ENCODE measurements around the gene NT5C3B. TPM values are rescaled to one million over a fixed set of nuclear protein-coding genes. Genes with fewer than 3 reads are reported as not detected.
"Not testable (repeated sequence)": the region's sequence is repeated elsewhere in the genome, so short reads cannot be mapped to it uniquely, and the experiment has no call there.

Gene NT5C3B
- total RNA-seq, 1 donor from 2014 or later: 36.7 TPM

- Histone ChIP-seq H3K4me3 (no peak overlapping the region), H3K9me3 (no peaks in the 10 kb centered on the region), H3K27me3 (no peaks in the 10 kb centered on the region), H3K4me1 (peaks cover 10 to 33% of the 10 kb centered on the region in 2 donors), H3K27ac (peak overlapping the region; percentile 77 to 78), H3K36me3 (no peaks in the 10 kb centered on the region)
- intact Hi-C loops (cut with DNase I): no loop called here
- no peak for TF ChIP-seq CTCF (IDR thresholded peaks at IDR 0.05)
- no peak for DNase-seq (ENCODE audit: low spot score in 2 of 2)
Measured at GRCh38 chr17:41777574-41778188, 58.4 kb downstream of the NT5C3B start.

GRCh38 chr17:41777157-41777573, 58.9 kb downstream of the NT5C3B start:
- H3K27me3 ChIP-seq: no peaks in the 10 kb centered on the region
- no peak overlapping the region for H3K4me3 ChIP-seq
- H3K27ac ChIP-seq: peak overlapping the region; percentile 77 to 78
- TF ChIP-seq CTCF (IDR thresholded peaks at IDR 0.05): peak in 2 of 3 experiments; percentile 20 to 43
- no peaks in the 10 kb centered on the region for H3K9me3 ChIP-seq
- intact Hi-C loops (cut with DNase I): no loop called here
- DNase-seq (ENCODE audit: low spot score in 2 of 2): no peak
- peaks cover 10 to 28% of the 10 kb centered on the region in 2 donors for H3K4me1 ChIP-seq
- H3K36me3 ChIP-seq: no peaks in the 10 kb centered on the region

GRCh38 chr17:41776262-41776900, 59.7 kb downstream of the NT5C3B start:
- H3K27me3 ChIP-seq; DNase-seq (ENCODE audit: low spot score in 2 of 2); H3K4me3 ChIP-seq; H3K36me3 ChIP-seq; H3K27ac ChIP-seq; intact Hi-C loops (cut with DNase I); H3K9me3 ChIP-seq: not testable (repeated sequence)
- H3K4me1 ChIP-seq: peaks cover 10 to 21% of the 10 kb centered on the region in 2 donors

GRCh38 chr17:41775394-41776226, 60.4 kb downstream of the NT5C3B start:
- H3K27me3 ChIP-seq: no peaks in the 10 kb centered on the region
- no peak for DNase-seq (ENCODE audit: low spot score in 2 of 2)
- no peak for TF ChIP-seq CTCF (IDR thresholded peaks at IDR 0.05)
- peaks cover 10 to 21% of the 10 kb centered on the region in 2 donors for H3K4me1 ChIP-seq
- H3K4me3 ChIP-seq: no peak overlapping the region
- peaks cover 11% of the 10 kb centered on the region in 2 donors for H3K36me3 ChIP-seq
- H3K27ac ChIP-seq: no peak overlapping the region
- intact Hi-C loops (cut with DNase I): no loop called here
- no peaks in the 10 kb centered on the region for H3K9me3 ChIP-seq

Other genes with a start within 250 kb of the NT5C3B start
- 10.3 TPM for gene KRT14, start 249.3 kb downstream of the NT5C3B start, total RNA-seq
- gene KRT16, start 223.5 kb downstream of the NT5C3B start, total RNA-seq: 31.9 TPM
- gene KRT17, start 211.7 kb downstream of the NT5C3B start, total RNA-seq: 14.8 TPM
- 102 TPM for gene EIF1, start 147.3 kb downstream of the NT5C3B start, total RNA-seq
- gene GAST, start 123.9 kb downstream of the NT5C3B start, total RNA-seq: not detected
- not detected for gene HAP1, start 101.6 kb downstream of the NT5C3B start, total RNA-seq
- gene JUP, start 49.5 kb downstream of the NT5C3B start, total RNA-seq: 47.9 TPM
- gene P3H4, start 24.3 kb downstream of the NT5C3B start, total RNA-seq: 61.4 TPM
- 388 TPM for gene FKBP10, start 23.2 kb downstream of the NT5C3B start, total RNA-seq
- gene KLHL10, start 1.6 kb upstream of the NT5C3B start, total RNA-seq: not detected
- 8.9 TPM for gene KLHL11, start 29.2 kb upstream of the NT5C3B start, total RNA-seq
- gene ACLY, start 82.7 kb upstream of the NT5C3B start, total RNA-seq: 64.4 TPM
- gene ODAD4, start 94.4 kb upstream of the NT5C3B start, total RNA-seq: not detected
- gene CNP, start 130.6 kb upstream of the NT5C3B start, total RNA-seq: 72.9 TPM
- gene DNAJC7, start 181.2 kb upstream of the NT5C3B start, total RNA-seq: 79.7 TPM
- 63.6 TPM for gene NKIRAS2, start 183.9 kb upstream of the NT5C3B start, total RNA-seq
- gene C17orf113, start 214.4 kb upstream of the NT5C3B start, total RNA-seq: 0.21 TPM